LNCAP (cell line): ENCODE measurements around the gene SHISA9.

Experiments
- TF ChIP-seq, protein P1 (sequence below): fragments of 450-650 bp; IDR thresholded peaks from 2 replicates; pipeline ENCODE4 v1.5.1; 2017; ENCODE audit warnings: mild to moderate bottlenecking

Gene SHISA9

DNA sequence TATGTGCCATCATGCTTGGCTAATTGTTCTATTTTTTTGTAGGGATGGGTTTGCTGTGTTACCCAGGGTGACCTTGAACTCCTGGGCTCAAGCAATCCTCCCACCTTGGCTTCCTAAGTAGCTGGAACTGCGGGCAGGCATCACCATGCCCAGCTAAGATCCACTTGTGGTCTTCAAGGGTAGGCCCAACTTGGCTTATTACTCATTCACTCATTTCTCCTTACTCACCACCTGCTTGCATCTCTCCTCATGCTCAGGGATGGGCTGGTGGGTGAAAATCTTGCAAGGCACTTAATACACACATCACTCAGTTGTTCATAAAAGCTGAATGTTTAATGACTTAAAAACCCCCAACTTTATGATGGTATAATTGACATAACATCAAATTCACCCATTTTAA, 207.8 kb downstream of the SHISA9 start:
- TF ChIP-seq, protein P1, sequence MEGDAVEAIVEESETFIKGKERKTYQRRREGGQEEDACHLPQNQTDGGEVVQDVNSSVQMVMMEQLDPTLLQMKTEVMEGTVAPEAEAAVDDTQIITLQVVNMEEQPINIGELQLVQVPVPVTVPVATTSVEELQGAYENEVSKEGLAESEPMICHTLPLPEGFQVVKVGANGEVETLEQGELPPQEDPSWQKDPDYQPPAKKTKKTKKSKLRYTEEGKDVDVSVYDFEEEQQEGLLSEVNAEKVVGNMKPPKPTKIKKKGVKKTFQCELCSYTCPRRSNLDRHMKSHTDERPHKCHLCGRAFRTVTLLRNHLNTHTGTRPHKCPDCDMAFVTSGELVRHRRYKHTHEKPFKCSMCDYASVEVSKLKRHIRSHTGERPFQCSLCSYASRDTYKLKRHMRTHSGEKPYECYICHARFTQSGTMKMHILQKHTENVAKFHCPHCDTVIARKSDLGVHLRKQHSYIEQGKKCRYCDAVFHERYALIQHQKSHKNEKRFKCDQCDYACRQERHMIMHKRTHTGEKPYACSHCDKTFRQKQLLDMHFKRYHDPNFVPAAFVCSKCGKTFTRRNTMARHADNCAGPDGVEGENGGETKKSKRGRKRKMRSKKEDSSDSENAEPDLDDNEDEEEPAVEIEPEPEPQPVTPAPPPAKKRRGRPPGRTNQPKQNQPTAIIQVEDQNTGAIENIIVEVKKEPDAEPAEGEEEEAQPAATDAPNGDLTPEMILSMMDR, result no peak

GRCh38 chr16:13110124-13110796, 208.9 kb downstream of the SHISA9 start:
- TF ChIP-seq, protein P1, result no peak

DNA sequence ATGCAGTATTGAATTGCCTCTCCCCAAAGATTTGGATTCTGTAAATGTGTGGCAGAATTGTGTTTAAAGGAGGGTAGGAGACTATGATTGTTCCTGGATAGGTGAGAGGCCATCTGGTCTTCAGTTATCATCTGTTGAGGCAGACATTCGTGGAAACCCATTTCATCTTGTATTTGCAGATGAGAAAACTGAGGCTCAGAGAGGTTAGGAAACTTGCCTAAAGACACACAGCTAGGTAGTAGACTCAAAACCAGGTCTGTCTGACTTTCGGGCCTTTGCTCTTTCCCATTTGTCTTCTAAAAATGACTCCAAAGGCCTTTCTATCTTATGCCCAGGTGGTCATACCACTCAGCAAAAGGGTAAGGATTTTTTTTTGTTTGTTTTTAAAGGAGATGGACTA, 210.3 kb downstream of the SHISA9 start:
- TF ChIP-seq, protein P1, result no peak

DNA sequence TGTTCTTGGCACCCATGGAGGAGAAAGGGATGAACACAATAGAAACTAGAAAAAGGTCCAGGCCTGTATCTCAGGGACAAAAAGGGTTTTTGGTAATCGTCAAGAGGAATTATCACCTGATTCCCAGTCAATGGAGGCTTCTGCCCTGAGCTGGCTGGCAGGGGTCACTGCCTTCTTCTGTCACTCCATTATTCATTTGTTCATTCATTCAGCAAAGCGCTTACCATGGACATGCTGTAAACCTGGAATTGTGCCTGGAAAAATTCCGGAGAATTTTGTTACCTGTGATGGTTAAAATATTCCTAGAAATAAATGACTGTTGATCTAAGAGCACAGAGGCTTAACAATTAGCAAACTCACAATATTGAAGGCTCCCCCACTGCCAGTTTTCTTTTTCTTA, 212.3 kb downstream of the SHISA9 start:
- TF ChIP-seq, protein P1, result no peak

GRCh38 chr16:13118091-13118490, 216.7 kb downstream of the SHISA9 start:
- TF ChIP-seq, protein P1, result no peak

GRCh38 chr16:13120091-13120490, 218.7 kb downstream of the SHISA9 start:
- TF ChIP-seq, protein P1, result no peak

DNA sequence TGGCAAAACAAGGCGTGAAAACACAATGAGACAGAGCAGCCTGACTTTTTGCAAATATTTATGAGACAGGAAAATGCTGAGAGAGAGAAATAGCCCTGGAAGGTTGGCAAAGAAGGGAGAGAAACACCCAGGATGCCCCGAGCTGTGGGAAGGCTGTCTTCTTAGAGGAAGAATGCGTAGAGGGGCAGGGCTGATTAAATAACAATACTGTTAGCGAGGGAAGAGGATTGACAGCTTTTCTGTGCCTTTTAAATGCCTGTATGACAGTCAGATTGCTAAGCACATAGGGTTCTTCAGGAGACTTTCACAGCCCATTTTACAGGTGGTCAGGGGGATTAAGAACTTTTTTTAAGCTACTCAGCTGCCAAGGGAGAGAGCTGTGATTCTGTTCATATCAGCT, 219.2 kb downstream of the SHISA9 start:
- TF ChIP-seq, protein P1, result no peak

DNA sequence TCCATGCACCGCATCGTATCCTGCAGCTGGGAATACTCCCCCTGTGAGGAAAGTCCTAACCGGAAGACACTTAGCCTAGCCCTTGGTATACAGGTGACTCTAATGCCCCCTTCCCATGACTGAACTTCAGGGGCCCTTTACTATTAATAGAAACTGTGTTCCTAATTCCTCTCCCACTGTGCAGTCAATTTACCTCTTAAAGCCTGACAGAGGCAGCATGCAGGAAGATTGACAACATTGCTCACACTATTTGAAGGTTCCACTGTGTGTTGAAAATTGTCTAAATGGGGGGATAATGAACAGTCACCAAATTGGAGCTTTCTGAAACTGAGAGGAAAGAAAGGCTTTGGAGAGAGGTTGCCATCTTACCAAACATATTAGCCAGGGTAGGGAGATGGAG, 222.6 kb downstream of the SHISA9 start:
- TF ChIP-seq, protein P1, result no peak
